ENCODE data around the gene AEBP1.

AEBP1 gene

DNA sequence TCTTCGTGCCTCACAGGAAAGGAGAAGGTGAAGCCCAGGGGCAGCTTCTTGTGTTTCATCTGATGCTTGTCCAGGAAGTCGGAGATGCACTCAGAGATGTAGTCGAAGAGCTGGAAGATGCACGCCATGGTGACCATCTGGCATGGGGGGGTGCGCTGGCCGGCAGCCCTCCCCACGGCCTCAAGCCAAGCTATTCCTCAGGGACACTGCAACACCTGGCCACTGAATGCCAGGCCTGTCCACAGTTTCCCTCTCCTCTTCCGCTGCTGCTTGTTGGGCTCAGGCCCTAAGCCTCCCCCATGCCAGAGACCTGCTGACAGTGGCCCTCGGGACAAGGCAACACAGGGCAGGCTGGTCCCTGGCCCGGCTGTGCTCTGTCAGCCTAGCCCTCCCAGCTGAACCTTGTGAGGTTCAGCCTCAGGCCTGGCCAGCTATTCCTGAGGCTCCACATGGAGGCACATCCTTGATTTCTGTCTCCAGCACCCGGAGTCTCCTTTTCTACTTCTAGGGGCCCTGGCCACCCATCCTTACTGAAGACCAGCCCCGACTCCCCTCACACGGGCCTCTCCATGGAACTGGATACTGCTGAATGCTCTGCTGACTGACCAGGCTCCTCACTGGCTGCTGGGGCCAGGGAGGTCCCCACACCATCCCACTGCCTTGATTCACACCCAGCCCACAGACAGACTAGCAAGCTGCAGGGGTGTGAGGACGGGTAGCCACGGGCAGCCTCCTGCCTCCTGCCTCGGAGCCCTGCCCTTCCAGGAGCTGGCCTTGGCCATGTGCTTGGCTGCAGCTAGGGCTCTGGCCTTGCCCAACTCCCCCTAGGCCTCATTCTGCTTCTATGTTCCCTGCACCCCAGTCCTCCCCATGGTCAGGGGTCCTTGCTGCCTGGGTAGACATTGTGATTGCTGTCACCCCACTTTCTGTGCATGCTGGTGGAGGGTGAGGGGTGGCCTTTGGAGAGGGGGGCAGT, 47.1 kb downstream of the AEBP1 start:
- in situ Hi-C loops (cut with MboI; ENCODE audit: low pct_unique_long_range_greater_than_20kb, low sequenced_read_pairs, unreplicated experiment): no loop called here
- DNase-seq (ENCODE audit: low spot score): no peak
- TF ChIP-seq, protein P1, sequence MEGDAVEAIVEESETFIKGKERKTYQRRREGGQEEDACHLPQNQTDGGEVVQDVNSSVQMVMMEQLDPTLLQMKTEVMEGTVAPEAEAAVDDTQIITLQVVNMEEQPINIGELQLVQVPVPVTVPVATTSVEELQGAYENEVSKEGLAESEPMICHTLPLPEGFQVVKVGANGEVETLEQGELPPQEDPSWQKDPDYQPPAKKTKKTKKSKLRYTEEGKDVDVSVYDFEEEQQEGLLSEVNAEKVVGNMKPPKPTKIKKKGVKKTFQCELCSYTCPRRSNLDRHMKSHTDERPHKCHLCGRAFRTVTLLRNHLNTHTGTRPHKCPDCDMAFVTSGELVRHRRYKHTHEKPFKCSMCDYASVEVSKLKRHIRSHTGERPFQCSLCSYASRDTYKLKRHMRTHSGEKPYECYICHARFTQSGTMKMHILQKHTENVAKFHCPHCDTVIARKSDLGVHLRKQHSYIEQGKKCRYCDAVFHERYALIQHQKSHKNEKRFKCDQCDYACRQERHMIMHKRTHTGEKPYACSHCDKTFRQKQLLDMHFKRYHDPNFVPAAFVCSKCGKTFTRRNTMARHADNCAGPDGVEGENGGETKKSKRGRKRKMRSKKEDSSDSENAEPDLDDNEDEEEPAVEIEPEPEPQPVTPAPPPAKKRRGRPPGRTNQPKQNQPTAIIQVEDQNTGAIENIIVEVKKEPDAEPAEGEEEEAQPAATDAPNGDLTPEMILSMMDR (IDR thresholded peaks at IDR 0.05; ENCODE audit: extremely low read depth, insufficient read depth, missing control alignments): no peak

DNA sequence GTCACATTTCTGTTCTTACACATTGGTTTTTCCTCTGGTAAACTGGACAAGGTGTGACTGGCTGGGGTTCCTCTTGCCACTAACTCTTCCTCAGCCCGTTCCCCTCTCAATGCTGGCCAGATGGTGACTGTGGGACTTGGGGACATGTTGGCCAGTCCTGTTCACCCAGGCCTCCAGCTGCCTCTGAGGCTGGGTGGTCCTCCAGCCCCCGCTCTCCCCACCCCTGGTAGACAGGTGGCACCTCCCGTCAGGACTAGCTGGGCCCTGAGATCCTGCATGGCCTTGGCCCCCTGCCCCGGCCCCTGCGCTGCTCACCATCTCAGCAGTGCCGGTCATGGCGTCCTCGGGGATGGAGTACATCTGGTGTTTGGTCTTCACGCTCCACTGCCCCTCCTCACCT, 47.8 kb downstream of the AEBP1 start:
- DNase-seq (ENCODE audit: low spot score): no peak
- TF ChIP-seq, protein P1 (IDR thresholded peaks at IDR 0.05; ENCODE audit: extremely low read depth, insufficient read depth, missing control alignments): no peak
- in situ Hi-C loops (cut with MboI; ENCODE audit: low pct_unique_long_range_greater_than_20kb, low sequenced_read_pairs, unreplicated experiment): no loop called here

DNA sequence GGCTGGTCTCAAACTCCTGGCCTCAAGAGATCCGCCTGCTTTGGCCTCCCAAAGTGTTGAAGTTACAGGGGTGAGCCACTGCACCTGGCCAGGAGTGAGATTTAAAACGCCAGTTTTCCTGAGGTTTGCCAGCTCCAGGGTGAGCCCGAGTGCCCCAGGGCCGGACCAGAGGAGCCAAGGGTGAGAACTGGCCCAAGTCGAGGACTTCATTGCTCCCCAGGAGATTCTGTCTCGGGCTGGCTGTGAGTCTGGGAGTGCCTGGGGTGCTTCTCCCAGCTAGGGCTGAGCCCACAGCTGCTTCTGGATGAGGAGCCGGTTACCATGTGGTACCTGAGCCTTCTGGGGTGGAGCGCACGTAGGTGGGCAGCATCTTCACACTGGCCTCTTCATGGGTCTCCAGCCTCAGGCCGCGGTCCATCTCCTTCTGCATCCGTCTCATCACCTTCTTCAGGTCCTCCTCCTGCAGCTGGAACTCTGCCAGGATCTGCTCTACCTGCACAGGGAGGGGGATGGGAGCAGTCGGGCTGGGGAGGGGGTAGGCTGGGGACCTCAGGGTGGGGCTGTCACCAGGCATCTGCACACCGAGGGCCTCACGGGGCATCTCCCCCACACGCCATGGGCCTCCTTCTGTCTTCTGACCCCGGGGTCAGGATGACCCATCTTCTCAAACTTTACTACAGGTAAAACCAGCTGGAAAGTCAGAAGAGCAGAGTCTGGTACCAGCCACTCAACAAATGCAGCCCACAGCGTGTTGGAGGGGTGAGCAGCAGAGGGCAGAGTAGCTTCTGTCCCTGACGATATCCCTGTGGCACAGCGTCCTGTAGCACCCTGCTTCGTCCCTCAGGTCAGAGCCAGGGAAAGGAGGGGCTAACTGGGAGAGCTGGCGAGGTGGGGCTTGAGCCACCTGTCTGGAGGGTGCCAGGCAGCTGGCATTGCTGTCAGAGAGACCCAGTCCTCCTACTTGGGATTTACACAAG, 49.1 kb downstream of the AEBP1 start:
- in situ Hi-C loops (cut with MboI; ENCODE audit: low pct_unique_long_range_greater_than_20kb, low sequenced_read_pairs, unreplicated experiment): no loop called here
- no peak for DNase-seq (ENCODE audit: low spot score)
- TF ChIP-seq, protein P1 (IDR thresholded peaks at IDR 0.05; ENCODE audit: extremely low read depth, insufficient read depth, missing control alignments): no peak

DNA sequence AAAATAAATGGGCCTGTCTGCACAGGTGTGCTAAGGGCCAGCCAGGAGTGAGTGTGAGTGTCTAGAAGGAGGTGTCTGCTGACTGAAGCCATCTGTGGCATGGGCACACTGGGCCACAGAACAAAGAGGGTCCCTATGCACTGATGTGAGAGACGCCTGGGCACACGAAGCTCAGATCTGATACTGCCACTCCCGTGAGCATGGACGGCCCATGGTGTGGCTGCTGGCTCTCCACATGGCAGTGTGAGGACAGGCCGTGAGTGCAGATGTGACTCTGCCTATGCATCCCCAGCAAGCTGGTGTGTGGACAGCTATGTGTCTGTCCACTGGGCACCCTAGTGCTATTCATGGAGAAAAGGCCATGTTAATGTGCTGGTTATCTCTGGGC, 49.8 kb downstream of the AEBP1 start:
- DNase-seq (ENCODE audit: low spot score): no peak
- in situ Hi-C loops (cut with MboI; ENCODE audit: low pct_unique_long_range_greater_than_20kb, low sequenced_read_pairs, unreplicated experiment): no loop called here

DNA sequence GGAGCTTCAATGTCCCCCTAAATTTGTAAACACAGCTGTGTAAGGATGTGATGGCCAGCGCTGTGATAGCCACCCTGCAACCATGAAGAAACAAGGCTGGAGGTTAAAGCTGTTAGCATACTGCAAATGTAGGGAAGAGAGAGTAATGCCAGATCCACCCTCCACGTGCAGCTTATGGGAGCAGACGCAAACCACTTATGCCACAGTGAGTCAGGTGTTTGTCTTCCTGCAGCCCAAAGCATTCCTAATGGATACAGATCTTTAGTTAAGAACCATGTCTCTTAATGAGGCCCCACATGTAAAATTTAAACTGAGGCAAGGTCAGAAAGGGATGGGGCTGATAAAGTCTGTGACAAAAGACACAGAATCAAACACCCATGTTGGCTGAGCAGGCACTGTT, 50.6 kb downstream of the AEBP1 start:
- TF ChIP-seq, protein P1 (IDR thresholded peaks at IDR 0.05; ENCODE audit: extremely low read depth, insufficient read depth, missing control alignments): no peak
- DNase-seq (ENCODE audit: low spot score): no peak
- in situ Hi-C loops (cut with MboI; ENCODE audit: low pct_unique_long_range_greater_than_20kb, low sequenced_read_pairs, unreplicated experiment): no loop called here

More for the DNA sequence above, 49.8 kb downstream of the AEBP1 start:
- TF ChIP-seq, protein P1 (IDR thresholded peaks at IDR 0.05; ENCODE audit: extremely low read depth, insufficient read depth, missing control alignments): no peak
